Loucy (cell line): Measurements from ENCODE around the gene PIGN.

Experiments
- H2AFZ ChIP-seq: fragments of 200-600 bp; sonication (generic); 2 replicates; pipeline ENCODE4 v1.6.0; 2016; ENCODE audit warnings: antibody characterized with exemption, mild to moderate bottlenecking, low read length, moderate library complexity
- H3F3A ChIP-seq: fragments of 200-600 bp; 2 replicates; pipeline ENCODE4 v1.6.0; 2016; ENCODE audit warnings: antibody characterized with exemption, low read depth, mild to moderate bottlenecking
- H3K27me3 ChIP-seq: fragments of 200-600 bp; sonication (generic); 2 replicates; pipeline ENCODE4 v1.6.1; 2014; ENCODE audit warnings: low read length, mild to moderate bottlenecking; ENCODE audit not compliant: insufficient read depth, poor library complexity, severe bottlenecking
- H3K36me3 ChIP-seq: fragments of 200-600 bp; sonication (generic); 2 replicates; pipeline ENCODE4 v1.6.1; 2016; ENCODE audit warnings: low read length; ENCODE audit not compliant: insufficient read depth
- H3K4me1 ChIP-seq: fragments of 200-600 bp; sonication (generic); 2 replicates; pipeline ENCODE4 v1.5.1; 2014; ENCODE audit warnings: low read length, mild to moderate bottlenecking; ENCODE audit not compliant: insufficient read depth, poor library complexity, severe bottlenecking
- H3K4me2 ChIP-seq: fragments of 200-600 bp; sonication (generic); 2 replicates; pipeline ENCODE4 v1.6.0; 2014; ENCODE audit warnings: antibody characterized with exemption, low read length, low read depth, mild to moderate bottlenecking; ENCODE audit not compliant: poor library complexity, severe bottlenecking
- H3K4me3 ChIP-seq: fragments of 200-600 bp; sonication (generic); 2 replicates; pipeline ENCODE4 v1.5.1; 2014; ENCODE audit warnings: low read length, mild to moderate bottlenecking, mixed read lengths; ENCODE audit not compliant: poor library complexity, severe bottlenecking
- H3K79me2 ChIP-seq: fragments of 200-600 bp; sonication (generic); 2 replicates; pipeline ENCODE4 v1.6.1; 2014; ENCODE audit warnings: low read length; ENCODE audit not compliant: insufficient read depth
- H3K9ac ChIP-seq: fragments of 200-600 bp; sonication (generic); 2 replicates; pipeline ENCODE4 v1.6.0; 2014; ENCODE audit warnings: mild to moderate bottlenecking, low read depth, low read length, moderate library complexity; ENCODE audit not compliant: poor library complexity, severe bottlenecking
- H3K9me2 ChIP-seq: fragments of 200-600 bp; sonication (generic); replicated peaks from 2 replicates; pipeline ENCODE4 v1.6.1; 2016; ENCODE audit warnings: low read depth, low read length, mixed read lengths
- H3K9me3 ChIP-seq: fragments of 200-600 bp; sonication (generic); 2 replicates; pipeline ENCODE4 v1.6.1; 2014; ENCODE audit warnings: mild to moderate bottlenecking, antibody characterized with exemption, low read length, low read depth; ENCODE audit not compliant: insufficient read depth
- H4K20me1 ChIP-seq: fragments of 200-600 bp; sonication (generic); 2 replicates; pipeline ENCODE4 v1.6.0; 2014; ENCODE audit warnings: antibody characterized with exemption, low read length, mild to moderate bottlenecking; ENCODE audit not compliant: insufficient read depth, poor library complexity, severe bottlenecking
- EZH2phosphoT487 ChIP-seq: fragments of 200-600 bp; IDR thresholded peaks from 2 replicates; pipeline ENCODE4 v1.6.1; 2018; ENCODE audit warnings: antibody characterized with exemption, mild to moderate bottlenecking, moderate library complexity, borderline replicate concordance
- TF ChIP-seq, protein P1 (sequence below): fragments of 200-600 bp; sonication (generic); conservative IDR thresholded peaks from 2 replicates; pipeline ENCODE4 v1.5.1; 2014; ENCODE audit warnings: mild to moderate bottlenecking, antibody characterized with exemption, low read length

The PIGN gene

DNA sequence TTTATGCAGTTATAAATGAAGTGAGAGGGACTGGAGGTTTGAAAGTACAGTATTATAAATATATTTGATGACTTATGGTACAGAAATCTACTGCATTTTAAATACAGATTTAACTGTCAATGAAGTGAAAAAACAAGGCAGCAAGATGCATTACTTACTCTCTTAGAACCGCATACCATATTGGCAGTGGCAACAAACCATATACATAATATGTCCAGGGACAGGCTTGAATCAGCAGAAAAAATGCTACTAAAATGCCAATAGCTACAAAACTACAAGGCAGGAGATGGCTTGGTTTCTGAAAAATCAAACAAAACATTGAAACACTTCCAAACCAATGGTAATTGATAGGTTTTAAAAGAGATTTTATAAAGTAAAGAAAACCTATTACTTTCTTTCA is 77.2 kb downstream of the PIGN start:
- H3K27me3 ChIP-seq = no peaks in the 10 kb centered on the region
- H3K9me3 ChIP-seq = no peaks in the 10 kb centered on the region
- no peaks in the 10 kb centered on the region for H3K9me2 ChIP-seq
- H3K4me3 ChIP-seq = no peak overlapping the region
- TF ChIP-seq, protein P1, sequence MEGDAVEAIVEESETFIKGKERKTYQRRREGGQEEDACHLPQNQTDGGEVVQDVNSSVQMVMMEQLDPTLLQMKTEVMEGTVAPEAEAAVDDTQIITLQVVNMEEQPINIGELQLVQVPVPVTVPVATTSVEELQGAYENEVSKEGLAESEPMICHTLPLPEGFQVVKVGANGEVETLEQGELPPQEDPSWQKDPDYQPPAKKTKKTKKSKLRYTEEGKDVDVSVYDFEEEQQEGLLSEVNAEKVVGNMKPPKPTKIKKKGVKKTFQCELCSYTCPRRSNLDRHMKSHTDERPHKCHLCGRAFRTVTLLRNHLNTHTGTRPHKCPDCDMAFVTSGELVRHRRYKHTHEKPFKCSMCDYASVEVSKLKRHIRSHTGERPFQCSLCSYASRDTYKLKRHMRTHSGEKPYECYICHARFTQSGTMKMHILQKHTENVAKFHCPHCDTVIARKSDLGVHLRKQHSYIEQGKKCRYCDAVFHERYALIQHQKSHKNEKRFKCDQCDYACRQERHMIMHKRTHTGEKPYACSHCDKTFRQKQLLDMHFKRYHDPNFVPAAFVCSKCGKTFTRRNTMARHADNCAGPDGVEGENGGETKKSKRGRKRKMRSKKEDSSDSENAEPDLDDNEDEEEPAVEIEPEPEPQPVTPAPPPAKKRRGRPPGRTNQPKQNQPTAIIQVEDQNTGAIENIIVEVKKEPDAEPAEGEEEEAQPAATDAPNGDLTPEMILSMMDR = no peak
- TF ChIP-seq EZH2phosphoT487 = no peak
- H3K79me2 ChIP-seq = no peaks in the 10 kb centered on the region
- H4K20me1 ChIP-seq = no peaks in the 10 kb centered on the region
- no peak overlapping the region for H2AFZ ChIP-seq
- no peak overlapping the region for H3K4me2 ChIP-seq
- H3F3A ChIP-seq = no peaks in the 10 kb centered on the region
- no peaks in the 10 kb centered on the region for H3K4me1 ChIP-seq
- H3K36me3 ChIP-seq = peaks cover 6% of the 10 kb centered on the region; the same call in 1 of the 2 replicates
- H3K9ac ChIP-seq = no peak overlapping the region

DNA sequence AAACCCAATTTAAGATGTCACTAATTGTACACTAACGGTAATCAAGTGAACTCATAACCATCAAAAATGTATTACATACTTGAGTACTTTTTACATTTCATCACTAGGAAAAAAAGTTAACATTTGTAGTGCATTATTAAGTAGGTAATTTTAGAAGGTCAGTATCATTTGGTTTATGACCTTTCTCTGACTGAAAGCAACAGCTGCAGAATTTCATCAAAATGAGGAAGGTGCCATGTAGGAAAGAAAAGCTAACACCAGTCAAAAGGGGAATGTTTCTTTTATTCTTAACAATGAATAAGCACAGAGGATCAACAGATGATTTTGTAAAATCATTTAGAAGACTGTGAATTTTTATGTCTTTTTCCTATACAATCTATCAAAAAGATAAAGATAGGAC is 79.0 kb downstream of the PIGN start:
- Histone ChIP-seq H3K4me3 (no peak overlapping the region), H3K36me3 (peaks cover 6% of the 10 kb centered on the region; the same call in 1 of the 2 replicates), H3K4me1 (no peaks in the 10 kb centered on the region), H2AFZ (no peak overlapping the region), H3K9me2 (no peaks in the 10 kb centered on the region), H3K9ac (no peak overlapping the region), H3K9me3 (no peaks in the 10 kb centered on the region), H3F3A (no peaks in the 10 kb centered on the region), H4K20me1 (no peaks in the 10 kb centered on the region), H3K27me3 (no peaks in the 10 kb centered on the region), H3K79me2 (no peaks in the 10 kb centered on the region), H3K4me2 (no peak overlapping the region)
- TF ChIP-seq EZH2phosphoT487 = no peak
- TF ChIP-seq, protein P1 = no peak

DNA sequence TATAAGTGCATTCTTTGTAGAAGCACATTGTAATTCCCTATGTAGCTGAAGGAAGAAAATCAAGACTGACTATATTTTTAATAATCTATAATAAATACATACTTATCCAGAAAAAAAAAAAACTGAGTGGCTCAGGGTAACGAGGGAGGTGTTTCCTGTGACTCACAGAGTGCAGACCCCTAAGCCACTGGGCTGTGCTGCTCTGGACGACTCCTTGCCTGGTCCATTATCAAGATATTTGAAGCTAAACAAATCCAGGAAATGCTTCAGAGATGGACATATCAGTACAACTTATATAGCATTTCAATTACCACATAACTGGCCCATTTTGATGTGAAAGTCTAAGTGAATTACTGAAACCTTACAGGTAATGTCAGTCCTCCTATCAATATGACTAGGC is 80.6 kb downstream of the PIGN start:
- Histone ChIP-seq H4K20me1 (no peaks in the 10 kb centered on the region), H3K4me3 (no peak overlapping the region), H3K9me3 (no peaks in the 10 kb centered on the region), H3K36me3 (peaks cover 6% of the 10 kb centered on the region; the same call in 1 of the 2 replicates), H3F3A (no peaks in the 10 kb centered on the region), H3K27me3 (no peaks in the 10 kb centered on the region), H3K9me2 (no peaks in the 10 kb centered on the region), H3K79me2 (no peaks in the 10 kb centered on the region), H3K4me1 (no peaks in the 10 kb centered on the region), H2AFZ (no peak overlapping the region), H3K9ac (no peak overlapping the region), H3K4me2 (no peak overlapping the region)
- no peak for TF ChIP-seq EZH2phosphoT487
- TF ChIP-seq, protein P1 = no peak
